ENCODE results near the gene PNPLA3. TPM values are rescaled to one million over a fixed set of nuclear protein-coding genes. Genes with fewer than 3 reads are reported as not detected.

The PNPLA3 gene
- total RNA-seq, 6 donors from 2014 or later: 0.59 to 6.3 (median 4.5) TPM

DNA sequence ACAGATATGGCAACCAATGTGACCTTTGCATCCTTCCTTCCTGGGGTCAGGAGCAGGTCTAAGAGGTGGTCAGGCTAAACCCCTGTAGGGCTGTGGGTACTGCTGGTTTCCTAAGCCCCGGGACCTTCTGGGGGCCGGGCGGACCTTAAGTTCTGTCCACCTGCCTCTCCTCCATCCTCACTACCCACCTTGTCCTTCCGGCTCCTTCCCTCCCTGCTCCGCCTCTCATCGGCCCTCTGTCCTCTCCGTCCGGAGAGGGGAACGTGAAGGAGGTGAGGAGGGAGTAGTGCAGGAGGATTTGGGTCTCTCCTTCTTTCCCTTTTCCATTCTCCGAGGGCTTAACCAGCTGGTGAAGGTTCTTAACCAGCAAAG, 72.2 kb downstream of the PNPLA3 start:
- ATAC-seq (ENCODE audit: low FRiP score in 2 of 2) (no peak), DNase-seq (no peak)
- Histone ChIP-seq H3K27me3 (no peaks in the 10 kb centered on the region), H3K4me1 (peaks cover 0 to 21% (median 0%) of the 10 kb centered on the region in 4 donors), H3K36me3 (peaks cover 4 to 64% (median 38%) of the 10 kb centered on the region in 4 donors), H3K4me3 (peak overlapping the region in 3 of 4 donors; percentile 20 to 40 (median 30)), H3K9me3 (no peaks in the 10 kb centered on the region), H3K27ac (peak overlapping the region in 3 of 4 donors; percentile 45 to 76 (median 66))
- no peak for TF ChIP-seq EP300 (IDR thresholded peaks at IDR 0.05)
- TF ChIP-seq, protein P1, sequence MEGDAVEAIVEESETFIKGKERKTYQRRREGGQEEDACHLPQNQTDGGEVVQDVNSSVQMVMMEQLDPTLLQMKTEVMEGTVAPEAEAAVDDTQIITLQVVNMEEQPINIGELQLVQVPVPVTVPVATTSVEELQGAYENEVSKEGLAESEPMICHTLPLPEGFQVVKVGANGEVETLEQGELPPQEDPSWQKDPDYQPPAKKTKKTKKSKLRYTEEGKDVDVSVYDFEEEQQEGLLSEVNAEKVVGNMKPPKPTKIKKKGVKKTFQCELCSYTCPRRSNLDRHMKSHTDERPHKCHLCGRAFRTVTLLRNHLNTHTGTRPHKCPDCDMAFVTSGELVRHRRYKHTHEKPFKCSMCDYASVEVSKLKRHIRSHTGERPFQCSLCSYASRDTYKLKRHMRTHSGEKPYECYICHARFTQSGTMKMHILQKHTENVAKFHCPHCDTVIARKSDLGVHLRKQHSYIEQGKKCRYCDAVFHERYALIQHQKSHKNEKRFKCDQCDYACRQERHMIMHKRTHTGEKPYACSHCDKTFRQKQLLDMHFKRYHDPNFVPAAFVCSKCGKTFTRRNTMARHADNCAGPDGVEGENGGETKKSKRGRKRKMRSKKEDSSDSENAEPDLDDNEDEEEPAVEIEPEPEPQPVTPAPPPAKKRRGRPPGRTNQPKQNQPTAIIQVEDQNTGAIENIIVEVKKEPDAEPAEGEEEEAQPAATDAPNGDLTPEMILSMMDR (IDR thresholded peaks at IDR 0.05): no peak
- no peak for TF ChIP-seq POLR2A (IDR thresholded peaks at IDR 0.05)
- TF ChIP-seq POLR2AphosphoS5 (IDR thresholded peaks at IDR 0.05): no peak
- WGBS, 2 donors: 48 to 73% methylated on average over 10 of the region's 10 CpGs

DNA sequence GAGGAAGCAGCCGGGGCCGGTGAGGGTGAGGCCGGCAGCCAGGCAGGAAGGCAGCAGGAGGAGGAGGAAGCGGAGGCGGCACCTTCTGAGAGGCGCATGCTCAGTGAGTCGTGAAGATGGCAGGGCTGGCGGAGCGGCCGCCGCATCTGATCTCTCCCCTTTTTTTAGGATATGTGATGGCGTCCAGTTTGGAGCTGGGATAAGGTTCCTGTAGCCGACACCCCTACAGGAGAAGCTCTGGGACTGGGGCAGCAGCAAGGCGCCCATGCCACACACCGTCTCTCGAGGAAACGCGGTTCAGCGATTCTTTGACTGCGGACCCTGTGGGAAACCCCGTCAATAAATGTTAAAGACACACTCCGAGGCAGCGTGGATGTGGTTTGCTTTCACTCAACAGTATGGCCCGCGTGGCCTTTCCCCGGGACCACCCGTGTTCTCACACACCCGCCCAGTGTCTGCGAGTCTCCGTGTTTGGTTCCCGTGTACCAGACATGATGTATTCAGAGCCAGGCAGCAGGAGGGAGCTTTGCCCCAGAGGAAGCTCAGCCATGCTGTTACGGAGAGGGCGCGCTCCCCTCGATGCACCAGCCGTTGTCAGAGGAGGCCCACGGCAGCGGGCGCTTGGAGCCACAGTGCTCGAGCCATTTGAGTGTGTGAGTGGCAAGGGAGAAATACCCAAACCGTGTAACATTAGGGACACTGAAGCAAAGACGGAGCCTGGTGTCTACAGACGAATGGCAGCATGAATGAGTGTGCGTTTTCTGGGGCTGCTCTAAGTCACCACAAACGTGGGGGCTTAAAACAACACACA, 72.8 kb downstream of the PNPLA3 start:
- no peak for TF ChIP-seq EP300 (IDR thresholded peaks at IDR 0.05)
- TF ChIP-seq, protein P1 (IDR thresholded peaks at IDR 0.05): no peak
- no peak for TF ChIP-seq POLR2AphosphoS5 (IDR thresholded peaks at IDR 0.05)
- no peak for TF ChIP-seq POLR2A (IDR thresholded peaks at IDR 0.05)
- Histone ChIP-seq H3K27me3 (no peaks in the 10 kb centered on the region), H3K9me3 (no peaks in the 10 kb centered on the region), H3K4me3 (peak overlapping the region in 3 of 4 donors; percentile 20 to 40 (median 30)), H3K27ac (peak overlapping the region in 3 of 4 donors; percentile 45 to 76 (median 66)), H3K36me3 (peaks cover 4 to 58% (median 34%) of the 10 kb centered on the region in 4 donors), H3K4me1 (peaks cover 0 to 21% (median 0%) of the 10 kb centered on the region in 4 donors)
- peak in 1 of 2 donors; percentile 73 for ATAC-seq (ENCODE audit: low FRiP score in 2 of 2)
- peak; percentile 67 to 86 for DNase-seq
- 79 to 83% methylated on average over 45 of the region's 45 CpGs for WGBS, 2 donors

DNA sequence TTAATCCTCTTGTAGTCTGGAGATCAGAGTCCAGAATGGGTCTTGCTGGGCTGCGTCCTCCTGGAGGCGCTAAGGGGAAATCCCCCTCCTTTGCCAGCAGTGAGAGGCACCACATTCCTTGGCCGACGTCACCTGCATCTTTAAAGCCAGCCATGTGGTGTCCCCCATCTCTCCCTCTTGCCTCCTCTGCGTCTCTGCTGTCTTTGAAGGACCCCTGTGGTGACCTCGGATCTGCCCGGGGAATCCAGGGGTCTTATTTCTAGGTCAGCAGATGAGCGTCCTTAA, 73.3 kb downstream of the PNPLA3 start:
- TF ChIP-seq POLR2AphosphoS5 (IDR thresholded peaks at IDR 0.05) (no peak), EP300 (IDR thresholded peaks at IDR 0.05) (no peak)
- TF ChIP-seq, protein P1 (IDR thresholded peaks at IDR 0.05): no peak
- Histone ChIP-seq H3K27ac (no peak overlapping the region), H3K9me3 (no peaks in the 10 kb centered on the region), H3K36me3 (peaks cover 1 to 52% (median 29%) of the 10 kb centered on the region in 4 donors), H3K4me3 (no peak overlapping the region), H3K27me3 (no peaks in the 10 kb centered on the region), H3K4me1 (peaks cover 0 to 21% (median 0%) of the 10 kb centered on the region in 4 donors)
- ATAC-seq (ENCODE audit: low FRiP score in 2 of 2): no peak
- WGBS, 2 donors: 86 to 87% methylated on average over 8 of the region's 8 CpGs
- DNase-seq: no peak

Other genes with a start within 250 kb of the PNPLA3 start
- 10 to 100 TPM in 2 of 6 donors, 1 to 10 TPM in 4; 2.4 to 94.3 (median 6.6) TPM for gene EFCAB6, start 111.5 kb upstream of the PNPLA3 start, total RNA-seq
- not detected for gene SULT4A1, start 61.3 kb upstream of the PNPLA3 start, total RNA-seq
- gene PNPLA5, start 31.8 kb upstream of the PNPLA3 start, total RNA-seq: not detected
- gene SAMM50, start 31.6 kb downstream of the PNPLA3 start, total RNA-seq: 10 to 100 TPM; 17.8 to 34.7 (median 25.0) TPM
- gene PARVB, start 100.5 kb downstream of the PNPLA3 start, total RNA-seq: 10 to 100 TPM; 14.5 to 56.1 (median 37.0) TPM

All from upper lobe of left lung (tissue), 6 donors.